Superior temporal gyrus (tissue), 1 donor: ENCODE measurements around the gene FLOT1.
"Not testable (repeated sequence)": the region's sequence is repeated elsewhere in the genome, so short reads cannot be mapped to it uniquely, and the experiment has no call there.

Experiments used
- DNase-seq: peaks from one replicate; pipeline ENCODE4 v3.0.0-alpha.2; 2016; ENCODE audit errors: extremely low spot score

The FLOT1 gene

GRCh38 chr6:30723159-30723842, 19.2 kb downstream of the FLOT1 start:
- not testable (repeated sequence) for DNase-seq

DNA sequence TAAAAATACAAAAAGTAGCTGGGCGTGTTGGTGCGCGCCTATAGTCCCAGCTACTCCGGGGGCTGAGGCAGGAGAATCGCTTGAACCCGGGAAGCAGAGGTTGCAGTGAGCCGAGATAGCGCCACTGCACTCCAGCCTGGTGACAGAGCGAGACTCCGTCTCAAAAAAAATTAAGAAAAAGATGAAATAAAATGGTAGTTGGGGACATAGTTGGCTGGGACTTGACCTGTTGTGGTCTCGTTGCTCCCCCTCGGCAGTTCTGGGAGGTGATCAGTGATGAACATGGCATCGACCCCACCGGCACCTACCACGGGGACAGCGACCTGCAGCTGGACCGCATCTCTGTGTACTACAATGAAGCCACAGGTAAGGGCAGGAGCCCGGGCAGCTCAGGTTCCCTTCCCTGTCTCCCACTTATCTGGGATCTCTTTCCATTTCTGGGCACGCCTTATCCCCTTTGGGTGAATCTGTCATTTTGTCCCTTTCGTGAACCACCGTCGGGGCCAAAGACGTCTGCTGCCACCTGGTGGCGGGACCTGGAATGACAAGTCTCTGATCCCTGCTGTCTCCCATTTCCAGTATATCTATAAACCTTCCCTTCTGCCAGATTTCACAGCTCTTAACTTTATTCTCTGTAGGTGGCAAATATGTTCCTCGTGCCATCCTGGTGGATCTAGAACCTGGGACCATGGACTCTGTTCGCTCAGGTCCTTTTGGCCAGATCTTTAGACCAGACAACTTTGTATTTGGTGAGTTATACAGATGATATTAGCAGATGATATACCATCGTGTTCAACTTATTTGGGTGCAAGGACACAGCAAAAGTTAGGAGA, 20.0 kb downstream of the FLOT1 start:
- peak; percentile 95 for DNase-seq

DNA sequence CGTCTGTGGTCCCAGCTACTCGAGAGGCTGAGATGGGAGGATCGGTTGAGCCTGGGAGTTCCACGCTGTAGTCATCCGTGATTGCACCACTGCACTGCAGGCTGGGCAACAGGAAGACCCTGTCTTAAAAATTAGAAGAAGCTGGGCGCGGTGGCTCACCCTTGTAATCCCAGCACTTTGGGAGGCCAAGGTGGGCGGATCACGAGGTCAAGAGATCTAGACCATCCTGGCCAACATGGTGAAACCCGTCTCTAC, 20.5 kb downstream of the FLOT1 start:
- DNase-seq: not testable (repeated sequence)

DNA sequence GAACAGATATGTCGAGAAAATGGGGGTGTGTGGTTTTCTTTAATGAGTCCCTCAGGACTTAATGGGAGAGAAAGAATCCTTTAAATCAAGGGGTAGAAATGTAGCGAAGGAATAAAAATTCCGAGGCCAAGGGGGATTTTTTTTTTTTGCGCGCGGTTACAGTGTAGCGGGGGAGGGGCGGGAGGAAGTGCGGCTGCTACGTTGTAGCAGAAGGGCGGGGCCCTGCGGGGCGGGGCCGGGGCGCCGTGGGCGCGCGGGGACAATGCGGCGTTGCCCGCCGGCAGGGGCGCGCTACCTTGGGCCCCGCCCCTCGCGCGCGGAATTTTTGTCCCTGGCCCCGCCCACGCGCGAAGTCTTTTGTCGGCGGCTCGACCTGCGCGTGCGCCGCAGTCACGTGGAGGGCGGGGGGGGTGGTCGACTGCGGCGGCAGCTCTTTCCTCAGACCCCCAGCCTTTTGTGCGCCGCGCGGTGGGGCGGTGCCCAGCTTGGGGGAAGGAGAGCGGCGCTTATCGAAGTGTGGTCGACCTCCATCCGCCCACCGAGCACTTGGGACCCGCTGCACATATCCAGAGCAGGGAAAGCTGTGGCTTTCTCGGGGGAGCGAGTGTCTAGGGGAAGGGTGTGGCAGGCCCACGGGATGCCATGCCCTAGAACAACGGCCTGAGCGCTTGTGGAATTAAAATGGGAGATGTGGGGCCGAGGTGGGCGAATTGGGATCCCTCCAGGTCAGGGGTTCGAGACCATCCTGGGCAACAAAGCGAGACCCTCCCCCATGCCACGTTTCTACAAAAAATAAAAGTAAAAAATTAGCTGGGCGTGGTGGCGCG, 21.1 kb downstream of the FLOT1 start:
- peak; percentile 83 for DNase-seq

DNA sequence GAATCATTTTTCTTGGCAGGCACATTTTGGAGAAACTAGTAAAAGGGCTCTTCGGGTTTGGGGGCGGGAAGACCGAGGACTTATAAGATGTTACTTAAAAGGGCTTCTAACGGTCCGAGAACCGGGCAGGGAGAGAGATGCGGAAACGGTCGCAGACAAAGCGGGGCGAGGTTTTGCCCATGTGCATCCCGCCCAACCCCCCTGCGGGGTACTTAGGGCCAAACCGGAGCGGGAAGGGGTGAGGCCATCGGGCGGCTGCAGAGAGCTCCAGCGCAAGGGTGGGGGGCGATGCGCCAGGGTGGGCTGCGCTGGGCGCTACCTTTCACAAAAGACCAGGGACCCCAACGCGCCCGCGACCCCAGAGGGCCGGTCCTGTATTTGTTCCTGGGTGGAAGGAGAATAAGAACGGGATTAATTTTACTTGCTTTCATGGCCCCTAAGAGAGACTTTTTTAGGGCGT, 21.7 kb downstream of the FLOT1 start:
- peak; percentile 57 for DNase-seq

GRCh38 chr6:30719791-30720737, 22.4 kb downstream of the FLOT1 start, which contains the start of gene TUBB:
TSS of gene TUBB (plus strand) at chr6:30720352. CDS start at chr6:30720507, 155 bp downstream.
- DNase-seq: peak; percentile 98

DNA sequence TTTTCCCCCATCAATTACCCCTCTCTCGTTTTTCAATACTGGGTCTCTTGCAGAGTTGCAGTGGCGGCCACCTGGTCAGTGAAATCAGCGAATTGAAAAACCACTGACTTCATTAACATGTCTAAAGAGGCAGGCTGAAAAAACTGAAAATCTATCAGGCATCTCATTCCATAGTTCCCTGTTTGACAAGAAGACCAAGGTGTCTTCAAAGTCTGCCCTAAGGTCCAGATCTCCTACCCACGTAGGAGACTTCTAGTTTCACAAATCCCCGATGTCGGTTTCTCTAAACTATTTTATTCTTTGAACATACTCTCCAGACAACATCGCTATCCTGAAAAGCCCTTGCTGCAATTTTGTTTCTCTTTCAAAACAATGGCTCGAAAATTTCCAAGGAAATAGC, 23.1 kb downstream of the FLOT1 start:
- no peak for DNase-seq

DNA sequence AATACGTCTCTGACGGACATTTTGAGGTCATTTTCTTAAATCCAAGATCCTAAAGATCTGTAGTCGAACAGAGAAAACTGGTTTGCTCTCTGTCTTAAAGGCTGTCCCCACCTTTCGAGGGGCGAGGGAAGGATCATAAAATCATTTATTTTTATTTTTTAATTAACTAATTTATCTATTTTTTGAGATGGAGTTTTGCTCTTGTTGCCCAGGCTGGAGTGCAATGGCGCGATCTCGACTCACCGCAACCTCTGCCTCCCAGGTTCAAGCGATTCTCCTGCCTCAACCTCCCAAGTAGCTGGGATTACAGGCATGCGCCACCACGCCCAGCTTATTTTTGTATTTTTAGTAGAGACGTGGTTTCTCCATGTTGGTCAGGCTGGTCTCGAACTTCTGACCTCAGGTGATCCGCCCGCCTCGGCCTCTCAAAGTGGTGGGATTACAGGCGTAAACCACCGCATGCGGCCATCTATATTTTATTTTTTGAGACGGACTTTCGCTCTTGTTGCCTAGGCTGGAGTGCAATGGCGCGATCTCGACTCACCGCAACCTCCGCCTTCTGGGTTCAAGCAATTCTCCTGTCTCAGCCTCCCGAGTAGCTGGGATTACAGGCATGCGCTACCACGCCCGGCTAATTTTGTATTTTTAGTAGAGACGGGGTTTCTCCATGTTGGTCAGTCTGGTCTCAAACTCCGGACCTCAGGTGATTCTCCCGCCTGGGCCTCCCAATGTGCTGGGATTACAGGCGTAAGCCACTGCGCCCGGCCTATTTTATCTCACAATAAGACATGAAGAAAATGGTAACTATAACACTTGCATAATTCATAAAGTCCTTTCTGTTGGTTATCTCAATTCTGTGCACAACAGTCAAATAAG, 24.4 kb downstream of the FLOT1 start:
- DNase-seq: not testable (repeated sequence)

GRCh38 chr6:30717129-30717844, 25.2 kb downstream of the FLOT1 start, which contains the start of gene MDC1:
TSS of gene MDC1 (minus strand) at chr6:30717281. CDS start at chr6:30715175, 2,106 bp downstream.
- DNase-seq: peak; percentile 99

DNA sequence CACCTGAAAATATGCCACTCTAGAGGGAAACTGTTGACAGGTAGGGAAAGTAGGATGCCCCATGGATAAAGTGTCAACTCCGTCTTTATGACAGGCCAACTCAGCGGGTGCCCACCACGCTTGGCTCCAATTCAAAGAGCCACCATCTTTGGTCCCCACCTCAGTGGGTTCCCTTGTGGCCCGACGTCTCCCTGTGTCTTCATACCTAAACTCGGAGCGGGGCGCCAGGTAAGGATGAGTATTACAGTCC, 25.7 kb downstream of the FLOT1 start:
- peak; percentile 22 for DNase-seq

DNA sequence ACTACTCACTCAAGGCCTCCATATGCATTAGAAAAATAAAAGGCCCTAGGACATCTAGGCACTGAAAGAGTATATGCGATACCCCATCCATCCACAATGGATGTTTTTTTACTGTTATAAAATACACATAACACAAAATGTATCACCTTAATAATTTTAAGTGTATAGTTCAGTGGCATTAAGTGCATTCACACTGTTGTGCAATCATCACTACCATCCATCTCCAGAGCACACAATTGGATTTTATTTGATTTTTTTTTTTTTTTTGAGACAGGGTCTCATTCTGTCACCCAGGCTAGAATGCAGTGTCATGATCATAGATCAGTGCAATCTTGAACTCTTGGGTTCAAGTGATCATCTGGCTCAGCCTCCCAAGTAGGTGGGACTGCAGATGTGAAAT, 28.2 kb downstream of the FLOT1 start:
- DNase-seq: no peak

- DNase-seq: no peak
Observed at GRCh38 chr6:30712441-30712945, 30.0 kb downstream of the FLOT1 start.

DNA sequence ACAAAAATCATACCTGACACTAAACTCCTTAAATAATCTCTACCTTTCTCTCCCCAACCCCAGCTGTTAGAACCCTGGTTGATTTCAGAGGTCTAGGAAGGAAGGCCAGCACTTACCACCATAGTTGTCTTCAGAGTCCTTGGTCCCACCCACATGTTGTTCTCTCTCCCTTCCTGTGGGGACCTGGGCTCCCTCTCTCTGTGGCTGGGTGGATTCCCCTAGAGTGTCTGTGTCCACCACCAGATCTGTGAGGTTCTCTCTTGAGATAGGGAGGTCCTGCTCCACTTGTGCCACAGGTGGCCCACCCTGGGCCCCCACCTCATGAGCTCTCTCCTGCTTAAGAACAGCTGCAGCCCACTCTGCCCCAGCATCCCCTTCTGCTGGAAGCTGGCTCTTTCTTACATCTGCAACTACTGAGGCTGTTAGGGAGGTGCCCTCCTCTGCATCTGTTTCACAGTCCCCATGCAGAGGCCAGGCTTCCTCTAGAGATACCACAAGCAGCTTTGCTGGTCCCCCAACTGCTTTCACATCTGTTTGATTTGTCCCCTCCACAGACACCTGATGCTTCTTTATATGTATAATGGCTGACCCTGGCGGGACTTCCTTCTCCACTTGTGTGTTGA, 30.6 kb downstream of the FLOT1 start:
- no peak for DNase-seq

DNA sequence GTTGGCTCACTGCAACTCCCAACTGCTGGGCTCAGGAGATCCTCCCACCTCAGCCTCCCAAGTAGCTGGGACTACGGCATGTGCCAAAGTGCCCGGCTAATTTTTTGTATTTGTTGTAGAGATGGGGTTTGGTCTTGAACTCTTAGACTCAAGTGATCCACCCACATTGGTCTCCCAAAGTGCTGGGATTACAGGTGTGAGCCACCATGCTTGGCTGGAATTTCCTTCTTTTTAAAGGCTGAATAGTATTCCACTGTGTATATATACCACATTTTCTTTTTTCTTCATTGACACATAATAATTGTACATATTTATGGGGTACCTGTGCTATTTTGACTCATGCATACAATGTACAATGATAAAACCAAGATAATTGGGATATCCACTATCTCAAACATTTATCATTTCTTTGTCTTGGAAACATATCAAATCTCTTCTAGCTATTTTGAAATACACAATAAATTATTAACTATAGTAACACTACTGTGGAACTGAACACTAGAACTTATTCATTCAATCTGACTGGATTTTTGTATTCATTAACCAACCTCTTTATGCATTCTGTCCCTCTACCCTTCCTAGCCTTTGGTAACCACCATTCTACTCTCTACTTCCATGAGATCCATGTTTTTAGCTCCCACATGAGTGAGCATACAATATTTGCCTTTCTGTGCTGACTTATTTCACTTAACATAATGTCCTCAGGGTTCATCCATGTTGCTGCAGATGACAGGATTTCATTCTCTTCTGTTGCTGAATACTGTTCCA, 33.2 kb downstream of the FLOT1 start:
- DNase-seq: no peak

DNA sequence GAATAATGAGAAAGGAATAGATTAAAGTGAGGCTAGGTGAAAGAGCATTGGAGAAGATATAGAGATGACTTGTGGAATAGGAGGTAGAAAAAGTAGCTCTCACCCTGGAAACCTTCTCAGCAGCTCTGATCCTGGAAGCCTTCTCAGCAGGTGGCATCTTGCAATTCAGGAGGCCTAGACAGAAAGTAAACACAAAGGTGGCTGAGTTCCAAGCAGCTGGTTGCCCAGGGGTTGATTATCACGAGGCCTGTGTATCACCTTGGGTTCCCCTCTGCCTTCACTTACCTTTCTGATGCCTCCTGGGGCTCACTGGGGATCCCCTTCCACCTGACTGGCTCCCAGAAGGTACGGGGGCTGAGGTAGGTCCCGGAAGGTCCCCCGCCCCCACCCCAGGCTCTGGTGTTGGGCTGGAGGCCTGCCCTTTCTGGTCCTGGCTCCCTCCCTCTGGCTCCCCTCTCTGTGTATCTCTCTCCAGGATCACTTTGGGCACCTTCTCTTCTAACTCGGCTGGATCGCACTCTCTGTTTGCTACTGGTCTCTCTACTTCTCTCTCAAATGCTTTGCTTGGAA, 35.1 kb downstream of the FLOT1 start:
- DNase-seq: no peak

GRCh38 chr6:30705620-30706019, 36.9 kb downstream of the FLOT1 start:
- no peak for DNase-seq

DNA sequence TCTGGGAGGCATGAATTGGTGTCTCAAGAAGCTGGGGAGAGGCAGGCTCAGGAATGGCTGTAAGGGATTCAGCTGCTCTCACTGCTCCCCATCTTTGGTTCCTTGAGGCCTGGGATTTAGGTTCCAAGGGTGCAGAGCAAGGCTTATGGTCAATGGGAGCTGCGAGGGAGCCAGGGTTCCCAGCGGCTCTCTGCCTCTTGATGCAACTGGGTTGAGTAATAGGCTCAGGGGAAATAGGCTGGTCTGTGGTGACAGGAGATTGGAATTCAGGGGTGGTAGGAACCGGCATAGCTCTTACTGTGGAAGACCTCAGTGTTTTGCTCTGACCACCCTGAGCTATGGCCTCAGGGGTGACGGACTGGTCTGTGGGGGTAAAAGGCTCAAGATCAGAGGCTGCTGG, 38.7 kb downstream of the FLOT1 start:
- DNase-seq: no peak

- no peak for DNase-seq
Observed at GRCh38 chr6:30703011-30703410, 39.5 kb downstream of the FLOT1 start.
